ENCODE results near the gene CCDC40.

DNA sequence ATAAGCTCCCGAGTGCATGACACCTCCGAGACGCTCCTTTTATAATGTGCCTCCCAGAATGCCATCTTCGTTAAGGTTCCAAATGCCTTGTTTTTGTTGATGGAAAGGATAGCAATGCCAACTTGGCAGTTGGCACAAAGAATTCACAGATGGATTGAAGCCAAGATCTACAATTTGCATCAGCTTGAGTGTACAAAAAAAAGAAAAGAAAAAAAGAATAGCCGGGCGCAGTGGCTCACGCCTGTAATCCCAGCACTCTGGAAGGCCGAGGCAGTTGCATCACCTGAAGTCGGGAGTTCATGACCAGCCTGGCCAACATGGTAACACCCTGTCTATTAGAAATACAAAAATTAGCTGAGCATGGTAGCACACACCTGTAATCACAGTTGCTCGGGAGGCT lies 8.4 kb upstream of the CCDC40 start:
- TF ChIP-seq, protein P1, sequence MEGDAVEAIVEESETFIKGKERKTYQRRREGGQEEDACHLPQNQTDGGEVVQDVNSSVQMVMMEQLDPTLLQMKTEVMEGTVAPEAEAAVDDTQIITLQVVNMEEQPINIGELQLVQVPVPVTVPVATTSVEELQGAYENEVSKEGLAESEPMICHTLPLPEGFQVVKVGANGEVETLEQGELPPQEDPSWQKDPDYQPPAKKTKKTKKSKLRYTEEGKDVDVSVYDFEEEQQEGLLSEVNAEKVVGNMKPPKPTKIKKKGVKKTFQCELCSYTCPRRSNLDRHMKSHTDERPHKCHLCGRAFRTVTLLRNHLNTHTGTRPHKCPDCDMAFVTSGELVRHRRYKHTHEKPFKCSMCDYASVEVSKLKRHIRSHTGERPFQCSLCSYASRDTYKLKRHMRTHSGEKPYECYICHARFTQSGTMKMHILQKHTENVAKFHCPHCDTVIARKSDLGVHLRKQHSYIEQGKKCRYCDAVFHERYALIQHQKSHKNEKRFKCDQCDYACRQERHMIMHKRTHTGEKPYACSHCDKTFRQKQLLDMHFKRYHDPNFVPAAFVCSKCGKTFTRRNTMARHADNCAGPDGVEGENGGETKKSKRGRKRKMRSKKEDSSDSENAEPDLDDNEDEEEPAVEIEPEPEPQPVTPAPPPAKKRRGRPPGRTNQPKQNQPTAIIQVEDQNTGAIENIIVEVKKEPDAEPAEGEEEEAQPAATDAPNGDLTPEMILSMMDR (IDR thresholded peaks at IDR 0.05 in 8 of 11, conservative IDR thresholded peaks at IDR 0.05 in 3 of 11): no peak
- TF ChIP-seq POLR2A (IDR thresholded peaks at IDR 0.05): no peak

Data from spleen (tissue), 7 donors.